Activated B cell treated with CpG ODN at 0.5 μM for 24 hours (primary cell): ENCODE results near the gene AHNAK2. TPM values are rescaled to one million over a fixed set of nuclear protein-coding genes. Genes with fewer than 3 reads are reported as not detected.

Experiments used
- ATAC-seq: fragments of 200-7000 bp; cut with Tn5 transposase; one replicate; pipeline ENCODE4 v1.10.0; 2021; ENCODE audit warnings: low read depth, mild to moderate bottlenecking, moderate library complexity
- CTCF ChIA-PET: fragments of 350-600 bp; sonication (Branson Sonifier 250); formaldehyde crosslinking; loops from one replicate; lab custom pipeline; 2021; ENCODE audit warnings: antibody characterized with exemption; lab: Charles Lee
- POLR2A ChIA-PET: fragments of 350-600 bp; sonication (Branson Sonifier 250); formaldehyde crosslinking; loops from one replicate; lab custom pipeline; 2021; ENCODE audit warnings: antibody characterized with exemption; lab: Charles Lee
- DNase-seq: peaks from one replicate; pipeline ENCODE4 v3.0.0; 2022
- H3K27ac Mint-ChIP-seq: one replicate; pipeline ENCODE4 v1.8.0; 2020; ENCODE audit warnings: mixed read lengths
- H3K27me3 Mint-ChIP-seq: one replicate; pipeline ENCODE4 v1.8.0; 2021; ENCODE audit warnings: mixed read lengths
- H3K36me3 Mint-ChIP-seq: one replicate; pipeline ENCODE4 v1.8.0; 2021; ENCODE audit warnings: low read depth, mixed read lengths
- H3K4me1 Mint-ChIP-seq: one replicate; pipeline ENCODE4 v1.8.0; 2021; ENCODE audit warnings: mixed read lengths
- H3K4me3 Mint-ChIP-seq: one replicate; pipeline ENCODE4 v1.8.0; 2020; ENCODE audit warnings: mild to moderate bottlenecking, mixed read lengths
- H3K9me3 Mint-ChIP-seq: one replicate; pipeline ENCODE4 v1.8.0; 2020; ENCODE audit warnings: mixed read lengths
- CTCF ChIP-seq: fragments of 200-600 bp; IDR thresholded peaks from one replicate; pipeline ENCODE4 v1.8.0; 2022; ENCODE audit warnings: antibody characterized with exemption, mild to moderate bottlenecking
- intact Hi-C: fragments of 100-400 bp; cut with micrococcal nuclease; formaldehyde crosslinking; loops from one replicate; pipeline ENCODE4 v1.15.1; 2024
- total RNA-seq: library from RNA; stranded (reverse); gene quantifications from 2 replicates; pipeline ENCODE4 v1.2.3, GENCODE V29; 2022

The AHNAK2 gene
- total RNA-seq, 1 donor from 2014 or later: not detected

- no peaks in the 10 kb centered on the region for H3K36me3 Mint-ChIP-seq
- ChIA-PET POLR2A (no interaction called here), CTCF (no interaction called here)
- no peaks in the 10 kb centered on the region for H3K4me1 Mint-ChIP-seq
- no peak overlapping the region for H3K4me3 Mint-ChIP-seq
- TF ChIP-seq CTCF: no peak
- peak; percentile 15 for DNase-seq
- intact Hi-C loops: no loop called here
- H3K27ac Mint-ChIP-seq: no peak overlapping the region
- H3K27me3 Mint-ChIP-seq: no peaks in the 10 kb centered on the region
- H3K9me3 Mint-ChIP-seq: no peaks in the 10 kb centered on the region
- ATAC-seq: no peak
Measured at GRCh38 chr14:104889375-104889757, 88.8 kb downstream of the AHNAK2 start.

GRCh38 chr14:104888489-104889374 is 89.4 kb downstream of the AHNAK2 start:
- ChIA-PET POLR2A (no interaction called here), CTCF (no interaction called here)
- Mint-ChIP-seq H3K27ac (no peak overlapping the region), H3K36me3 (no peaks in the 10 kb centered on the region), H3K4me3 (no peak overlapping the region), H3K27me3 (no peaks in the 10 kb centered on the region), H3K4me1 (no peaks in the 10 kb centered on the region), H3K9me3 (no peaks in the 10 kb centered on the region)
- intact Hi-C loops: no loop called here
- peak; percentile 14 for DNase-seq
- ATAC-seq: no peak
- no peak for TF ChIP-seq CTCF

- ATAC-seq (no peak), DNase-seq (peak; percentile 13)
- CTCF ChIA-PET: no interaction called here
- intact Hi-C loops: no loop called here
- no peak overlapping the region for H3K27ac Mint-ChIP-seq
- POLR2A ChIA-PET: no interaction called here
- H3K4me3 Mint-ChIP-seq: no peak overlapping the region
- H3K9me3 Mint-ChIP-seq: no peaks in the 10 kb centered on the region
- H3K27me3 Mint-ChIP-seq: no peaks in the 10 kb centered on the region
- TF ChIP-seq CTCF: no peak
- no peaks in the 10 kb centered on the region for H3K36me3 Mint-ChIP-seq
- H3K4me1 Mint-ChIP-seq: no peaks in the 10 kb centered on the region
Measured at GRCh38 chr14:104887623-104888488, 90.3 kb downstream of the AHNAK2 start.

Other genes with a start within 250 kb of the AHNAK2 start
- gene SIVA1, start 225.2 kb downstream of the AHNAK2 start, total RNA-seq: 47.9 and 51.2 TPM in 2 replicates
- gene AKT1, start 182.6 kb downstream of the AHNAK2 start, total RNA-seq: 72.8 and 80.8 TPM in 2 replicates
- 3.0 and 3.1 TPM in 2 replicates for gene ZBTB42, start 177.3 kb downstream of the AHNAK2 start, total RNA-seq
- gene CEP170B, start 113.1 kb downstream of the AHNAK2 start, total RNA-seq: 1.6 and 1.8 TPM in 2 replicates
- 458 and 473 TPM in 2 replicates for gene PLD4, start 53.5 kb downstream of the AHNAK2 start, total RNA-seq
- gene CLBA1, start 7.4 kb upstream of the AHNAK2 start, total RNA-seq: 2.7 and 3.9 TPM in 2 replicates
- 11.7 and 13.6 TPM in 2 replicates for gene CDCA4, start 42.7 kb upstream of the AHNAK2 start, total RNA-seq
- 43.4 and 48.5 TPM in 2 replicates for gene GPR132, start 87.1 kb upstream of the AHNAK2 start, total RNA-seq
- gene JAG2, start 190.4 kb upstream of the AHNAK2 start, total RNA-seq: 0.07 and 0.44 TPM in 2 replicates
- gene NUDT14, start 202.9 kb upstream of the AHNAK2 start, total RNA-seq: 15.1 and 15.2 TPM in 2 replicates